ENCODE results near the gene TPP1.

GRCh38 chr11:6636480-6636879, 17.3 kb upstream of the TPP1 start:
- no peak for TF ChIP-seq CTCF (conservative IDR thresholded peaks at IDR 0.05 in 1 of 2, IDR thresholded peaks at IDR 0.05 in 1 of 2; ENCODE audit: low read depth in 1 of 2, low read length in 2 of 2)
- no peak for TF ChIP-seq EZH2 (IDR thresholded peaks at IDR 0.05; ENCODE audit: low read length, missing control alignments)
